SU-DHL-6 (cell line): Measurements from ENCODE around the gene NR1H2.

Experiments
- H2AFZ ChIP-seq: fragments of 200-600 bp; sonication (generic); 2 replicates; pipeline ENCODE4 v1.6.1; 2014; ENCODE audit warnings: low read depth, mild to moderate bottlenecking, moderate library complexity, mixed read lengths, antibody characterized with exemption, low read length; ENCODE audit not compliant: severe bottlenecking
- H3F3A ChIP-seq: fragments of 200-600 bp; shearing (Covaris generic); 2 replicates; pipeline ENCODE4 v1.6.0; 2016; ENCODE audit warnings: antibody characterized with exemption, mild to moderate bottlenecking; ENCODE audit not compliant: insufficient read depth
- H3K27ac ChIP-seq: fragments of 200-600 bp; sonication (generic); 2 replicates; pipeline ENCODE4 v1.5.1; 2016; ENCODE audit warnings: low read depth, mild to moderate bottlenecking, low read length, moderate library complexity, mixed read lengths
- H3K27me3 ChIP-seq: fragments of 200-600 bp; sonication (generic), shearing (Covaris generic); 2 replicates; pipeline ENCODE4 v1.6.0; 2014; ENCODE audit warnings: mild to moderate bottlenecking, low read length
- H3K36me3 ChIP-seq: fragments of 200-600 bp; sonication (generic); 2 replicates; pipeline ENCODE4 v1.6.1; 2014; ENCODE audit warnings: mild to moderate bottlenecking, low read length, mixed read lengths
- H3K4me2 ChIP-seq: fragments of 300-600, 200-600 bp; shearing (Covaris generic), sonication (generic); 2 replicates; pipeline ENCODE4 v1.6.0; 2014; ENCODE audit warnings: low read length, low read depth, mild to moderate bottlenecking; ENCODE audit not compliant: poor library complexity, severe bottlenecking
- H3K4me3 ChIP-seq: fragments of 200-600 bp; sonication (generic); 2 replicates; pipeline ENCODE4 v1.5.1; 2014; ENCODE audit warnings: antibody characterized with exemption, low read length, mild to moderate bottlenecking, mixed read lengths; ENCODE audit not compliant: insufficient read depth, poor library complexity, severe bottlenecking
- H3K79me2 ChIP-seq: fragments of 200-600 bp; sonication (generic); 2 replicates; pipeline ENCODE4 v1.6.1; 2014; ENCODE audit warnings: mild to moderate bottlenecking, low read length, moderate library complexity; ENCODE audit not compliant: insufficient read depth
- H3K9ac ChIP-seq: fragments of 200-600 bp; sonication (generic); 2 replicates; pipeline ENCODE4 v1.7.0; 2014; ENCODE audit warnings: mild to moderate bottlenecking, low read length
- H3K9me2 ChIP-seq: fragments of 200-600 bp; sonication (generic); replicated peaks from 2 replicates; pipeline ENCODE4 v1.6.1; 2014; ENCODE audit warnings: low read length; ENCODE audit not compliant: insufficient read depth
- H3K9me3 ChIP-seq: fragments of 200-600 bp; sonication (generic); 2 replicates; pipeline ENCODE4 v1.6.1; 2014; ENCODE audit warnings: low read length, mixed read lengths; ENCODE audit not compliant: insufficient read depth
- H4K20me1 ChIP-seq: fragments of 200-600 bp; sonication (generic); 2 replicates; pipeline ENCODE4 v1.6.1; 2014; ENCODE audit warnings: low read depth, mild to moderate bottlenecking, antibody characterized with exemption, low read length, moderate library complexity, mixed read lengths
- CTCF ChIP-seq: fragments of 200-600 bp; sonication (generic); IDR thresholded peaks from one replicate; pipeline ENCODE4 v1.5.1; 2017; ENCODE audit warnings: antibody characterized with exemption, mild to moderate bottlenecking, low read length, moderate library complexity; ENCODE audit not compliant: insufficient read depth, poor library complexity, severe bottlenecking
- EZH2phosphoT487 ChIP-seq: fragments of 200-600 bp; sonication (generic), shearing (Covaris generic); conservative IDR thresholded peaks from 2 replicates; pipeline ENCODE4 v1.6.1; 2018; ENCODE audit warnings: mild to moderate bottlenecking, antibody characterized with exemption, low read length, moderate library complexity, mixed read lengths

NR1H2 gene

GRCh38 chr19:50356691-50357177 lies 19.5 kb upstream of the NR1H2 start:
- Histone ChIP-seq H3K36me3 (no peaks in the 10 kb centered on the region), H3K27ac (peak overlapping the region; percentile 85), H3K27me3 (no peaks in the 10 kb centered on the region), H3K9me3 (no peaks in the 10 kb centered on the region), H3K9me2 (no peaks in the 10 kb centered on the region), H3K4me2 (peak overlapping the region; percentile 83), H3K4me3 (peak overlapping the region; percentile 54), H3K79me2 (no peaks in the 10 kb centered on the region), H3K9ac (peak overlapping the region; percentile 68), H3F3A (peaks cover 4% of the 10 kb centered on the region; the same call in 1 of the 2 replicates), H4K20me1 (no peaks in the 10 kb centered on the region), H2AFZ (peak overlapping the region; percentile 80)
- TF ChIP-seq CTCF (no peak), EZH2phosphoT487 (no peak)

DNA sequence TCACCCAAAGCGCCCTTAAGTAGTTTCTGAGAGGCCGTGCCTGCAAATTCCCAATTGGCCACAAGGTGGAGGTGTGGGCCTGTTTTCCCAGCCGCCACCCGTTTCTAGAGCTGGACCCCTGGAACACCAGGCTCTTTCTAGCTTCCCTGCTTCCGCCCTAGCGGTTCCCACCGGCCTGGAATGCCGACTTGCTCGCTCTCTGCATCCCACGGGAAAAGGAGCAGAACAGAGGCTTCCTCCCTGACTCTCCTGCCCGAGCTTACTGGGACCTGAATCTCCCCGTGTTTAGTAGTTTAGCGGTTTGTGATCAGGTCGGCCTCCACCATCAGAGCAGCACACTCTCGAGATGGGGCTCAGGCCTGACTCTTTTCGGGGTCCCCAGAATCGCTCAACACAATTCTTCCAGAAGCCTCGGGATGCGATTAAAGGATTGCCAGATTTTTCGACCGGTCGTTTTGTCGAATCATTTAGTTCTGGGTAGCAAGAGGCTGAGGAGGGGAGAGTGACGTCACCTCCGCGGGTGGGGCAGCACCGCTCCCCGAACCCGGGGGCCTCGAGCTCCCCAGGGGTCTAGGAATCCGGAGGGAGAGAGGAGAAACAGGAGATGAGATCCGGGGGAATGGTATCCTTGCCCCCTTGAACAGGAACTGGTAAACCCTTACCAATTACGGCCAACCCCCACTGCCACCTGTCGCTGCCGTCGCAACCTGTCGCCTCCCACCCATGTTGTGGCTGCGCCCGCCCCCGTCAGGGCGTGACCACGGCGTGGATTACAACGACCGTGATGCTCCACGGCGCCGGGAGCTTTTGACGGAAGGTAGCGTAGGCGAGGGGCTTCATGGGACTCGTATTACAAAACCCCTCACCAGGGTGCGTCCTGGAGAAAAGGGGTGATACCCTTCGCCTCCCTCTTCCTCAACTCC lies 18.8 kb upstream of the NR1H2 start:
- peak overlapping the region; percentile 85 for H3K27ac ChIP-seq
- peak overlapping the region; percentile 80 for H2AFZ ChIP-seq
- H3K9ac ChIP-seq: peak overlapping the region; percentile 68
- H3K27me3 ChIP-seq: no peaks in the 10 kb centered on the region
- H3K9me2 ChIP-seq: no peaks in the 10 kb centered on the region
- H3K36me3 ChIP-seq: no peaks in the 10 kb centered on the region
- H3F3A ChIP-seq: peaks cover 6% of the 10 kb centered on the region
- peak overlapping the region; percentile 54 for H3K4me3 ChIP-seq
- peak overlapping the region; percentile 83 for H3K4me2 ChIP-seq
- H3K79me2 ChIP-seq: no peaks in the 10 kb centered on the region
- TF ChIP-seq EZH2phosphoT487 (no peak), CTCF (peak; percentile 70)
- no peaks in the 10 kb centered on the region for H3K9me3 ChIP-seq
- H4K20me1 ChIP-seq: no peaks in the 10 kb centered on the region

DNA sequence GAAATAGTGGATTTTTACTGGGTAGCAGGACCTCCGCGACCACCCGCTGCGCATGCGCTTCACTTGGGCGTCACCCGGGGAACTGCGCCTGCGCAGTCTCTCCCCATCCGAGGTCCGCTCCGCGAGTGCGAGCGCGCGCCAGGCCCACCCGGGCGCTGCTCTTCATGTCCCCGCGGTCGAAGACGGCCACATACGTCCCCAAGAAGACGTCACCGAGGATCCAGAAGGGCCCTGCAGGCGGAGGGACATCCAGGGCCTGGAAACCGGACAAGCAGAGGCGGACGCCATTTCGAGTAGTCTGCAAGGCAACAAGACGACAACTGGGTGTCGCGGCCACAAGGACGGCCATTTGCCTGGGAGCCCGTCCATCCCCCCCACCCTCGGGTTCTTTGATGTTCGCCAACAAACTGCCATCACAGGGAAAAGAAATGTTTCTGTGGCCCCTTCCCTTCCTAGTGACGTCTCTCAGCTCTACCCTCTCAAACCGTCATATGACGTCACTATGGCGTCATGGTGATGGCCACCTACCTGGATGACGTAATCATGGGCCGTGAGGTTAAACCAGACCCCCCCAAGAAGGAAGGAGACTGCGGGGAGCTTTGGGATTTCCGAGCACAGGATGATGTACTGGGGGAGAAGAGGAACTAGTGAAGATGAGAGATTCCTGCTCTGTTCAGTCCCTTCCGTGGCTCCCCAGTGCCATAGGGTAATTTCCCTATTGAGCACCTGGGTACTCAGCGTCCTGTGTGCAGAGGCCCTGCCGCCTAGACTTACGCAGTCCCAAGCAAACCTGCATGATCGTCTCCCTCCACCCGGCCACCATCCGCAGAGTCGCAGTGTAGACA lies 17.6 kb upstream of the NR1H2 start:
- H2AFZ ChIP-seq: no peak overlapping the region
- peak overlapping the region; percentile 25 for H3K4me3 ChIP-seq
- no peaks in the 10 kb centered on the region for H3K27me3 ChIP-seq
- H3K9me2 ChIP-seq: no peaks in the 10 kb centered on the region
- H3K9ac ChIP-seq: peak overlapping the region; percentile 68; the same call in 1 of the 2 replicates
- TF ChIP-seq CTCF (no peak), EZH2phosphoT487 (no peak)
- no peaks in the 10 kb centered on the region for H3K9me3 ChIP-seq
- peak overlapping the region; percentile 83 for H3K4me2 ChIP-seq
- H3K79me2 ChIP-seq: no peaks in the 10 kb centered on the region
- H3F3A ChIP-seq: peaks cover 12% of the 10 kb centered on the region
- H3K36me3 ChIP-seq: no peaks in the 10 kb centered on the region
- peak overlapping the region; percentile 85 for H3K27ac ChIP-seq
- H4K20me1 ChIP-seq: no peaks in the 10 kb centered on the region
